ENCODE results near the gene CLDN17.

Gene CLDN17

GRCh38 chr21:30117631-30118030 is 49.0 kb downstream of the CLDN17 start:
- no peak for DNase-seq (ENCODE audit: low read depth)

GRCh38 chr21:30116479-30116878 is 50.1 kb downstream of the CLDN17 start:
- DNase-seq (ENCODE audit: low read depth): no peak

Measured in HS-5 (cell line).